Measurements from ENCODE around the gene SMG6. TPM values are rescaled to one million over a fixed set of nuclear protein-coding genes. Genes with fewer than 3 reads are reported as not detected.
A peak's percentile ranks its signal among the peaks of the same experiment; 100 is the strongest.

Gene SMG6
- total RNA-seq, 1 donor from 2014 or later: 9.2 TPM

GRCh38 chr17:2113279-2113622, 190.3 kb downstream of the SMG6 start:
- DNase-seq (ENCODE audit: low read depth): no peak
- Histone ChIP-seq H3K27me3 (ENCODE audit: control insufficient read depth, insufficient read depth, low read length) (no peaks in the 10 kb centered on the region), H3K4me3 (ENCODE audit: low read depth, low read length) (no peak overlapping the region), H3K36me3 (ENCODE audit: control insufficient read depth, insufficient read depth, low read length) (no peaks in the 10 kb centered on the region)
- FAIRE-seq: no peak
- no peak for TF ChIP-seq CTCF (IDR thresholded peaks at IDR 0.05; ENCODE audit: insufficient read depth, low read length, severe bottlenecking)

GRCh38 chr17:2111691-2112090, 191.9 kb downstream of the SMG6 start:
- peak; percentile 22 for DNase-seq (ENCODE audit: low read depth)
- FAIRE-seq: no peak
- peaks cover 2% of the 10 kb centered on the region for H3K36me3 ChIP-seq (ENCODE audit: control insufficient read depth, insufficient read depth, low read length)
- no peaks in the 10 kb centered on the region for H3K27me3 ChIP-seq (ENCODE audit: control insufficient read depth, insufficient read depth, low read length)
- TF ChIP-seq CTCF (IDR thresholded peaks at IDR 0.05; ENCODE audit: insufficient read depth, low read length, severe bottlenecking): no peak
- H3K4me3 ChIP-seq (ENCODE audit: low read depth, low read length): no peak overlapping the region

- FAIRE-seq (no peak), DNase-seq (ENCODE audit: low read depth) (no peak)
- H3K36me3 ChIP-seq (ENCODE audit: control insufficient read depth, insufficient read depth, low read length): peaks cover 2% of the 10 kb centered on the region
- TF ChIP-seq CTCF (IDR thresholded peaks at IDR 0.05; ENCODE audit: insufficient read depth, low read length, severe bottlenecking): no peak
- H3K27me3 ChIP-seq (ENCODE audit: control insufficient read depth, insufficient read depth, low read length): no peaks in the 10 kb centered on the region
- H3K4me3 ChIP-seq (ENCODE audit: low read depth, low read length): no peak overlapping the region
Observed at GRCh38 chr17:2110436-2110835, 193.1 kb downstream of the SMG6 start.

- Histone ChIP-seq H3K36me3 (ENCODE audit: control insufficient read depth, insufficient read depth, low read length) (peaks cover 2% of the 10 kb centered on the region), H3K27me3 (ENCODE audit: control insufficient read depth, insufficient read depth, low read length) (no peaks in the 10 kb centered on the region), H3K4me3 (ENCODE audit: low read depth, low read length) (no peak overlapping the region)
- DNase-seq (ENCODE audit: low read depth): no peak
- TF ChIP-seq CTCF (IDR thresholded peaks at IDR 0.05; ENCODE audit: insufficient read depth, low read length, severe bottlenecking): no peak
- FAIRE-seq: no peak
Observed at GRCh38 chr17:2108170-2108569, 195.4 kb downstream of the SMG6 start.

- FAIRE-seq (no peak), DNase-seq (ENCODE audit: low read depth) (no peak)
- peaks cover 2% of the 10 kb centered on the region for H3K36me3 ChIP-seq (ENCODE audit: control insufficient read depth, insufficient read depth, low read length)
- no peaks in the 10 kb centered on the region for H3K27me3 ChIP-seq (ENCODE audit: control insufficient read depth, insufficient read depth, low read length)
- H3K4me3 ChIP-seq (ENCODE audit: low read depth, low read length): no peak overlapping the region
- TF ChIP-seq CTCF (IDR thresholded peaks at IDR 0.05; ENCODE audit: insufficient read depth, low read length, severe bottlenecking): no peak
Observed at GRCh38 chr17:2107506-2107905, 196.1 kb downstream of the SMG6 start.

- DNase-seq (ENCODE audit: low read depth): no peak
- Histone ChIP-seq H3K4me3 (ENCODE audit: low read depth, low read length) (no peak overlapping the region), H3K27me3 (ENCODE audit: control insufficient read depth, insufficient read depth, low read length) (no peaks in the 10 kb centered on the region), H3K36me3 (ENCODE audit: control insufficient read depth, insufficient read depth, low read length) (peaks cover 2% of the 10 kb centered on the region)
- no peak for FAIRE-seq
- TF ChIP-seq CTCF (IDR thresholded peaks at IDR 0.05; ENCODE audit: insufficient read depth, low read length, severe bottlenecking): no peak
Observed at GRCh38 chr17:2107050-2107449, 196.5 kb downstream of the SMG6 start.

Measured in bronchial epithelial cell (primary cell).